Stimulated activated CD8-positive, alpha-beta memory T cell treated with anti-CD3 and anti-CD28 coated beads, Interleukin-7, amount 100 ng/mL, for 24 hours (primary cell): Measurements from ENCODE around the gene OR51V1.
"Not testable (repeated sequence)": the region's sequence is repeated elsewhere in the genome, so short reads cannot be mapped to it uniquely, and the experiment has no call there.

Experiments
- DNase-seq: peaks from one replicate; pipeline ENCODE4 v3.0.0-alpha.2; 2020; ENCODE audit warnings: low read depth

Gene OR51V1

DNA sequence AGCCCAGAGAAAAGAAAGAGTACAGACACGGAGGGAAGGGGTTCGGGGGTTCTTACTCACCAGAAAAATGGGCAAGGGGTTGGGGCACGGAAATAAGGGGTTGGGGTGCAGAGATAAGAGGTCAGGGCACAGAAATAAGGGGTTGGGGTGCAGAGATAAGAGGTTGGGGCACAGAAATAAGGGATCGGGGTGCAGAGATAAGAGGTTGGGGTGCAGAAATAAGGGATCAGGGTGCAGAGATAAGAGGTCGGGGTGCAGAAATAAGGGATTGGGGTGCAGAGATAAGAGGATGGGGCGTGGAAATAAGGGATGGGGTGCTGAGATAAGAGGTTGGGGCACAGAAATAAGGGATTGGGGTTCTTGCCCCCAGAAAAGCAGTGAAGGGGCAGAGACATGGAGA is 35.7 kb downstream of the OR51V1 start:
- DNase-seq: not testable (repeated sequence)

DNA sequence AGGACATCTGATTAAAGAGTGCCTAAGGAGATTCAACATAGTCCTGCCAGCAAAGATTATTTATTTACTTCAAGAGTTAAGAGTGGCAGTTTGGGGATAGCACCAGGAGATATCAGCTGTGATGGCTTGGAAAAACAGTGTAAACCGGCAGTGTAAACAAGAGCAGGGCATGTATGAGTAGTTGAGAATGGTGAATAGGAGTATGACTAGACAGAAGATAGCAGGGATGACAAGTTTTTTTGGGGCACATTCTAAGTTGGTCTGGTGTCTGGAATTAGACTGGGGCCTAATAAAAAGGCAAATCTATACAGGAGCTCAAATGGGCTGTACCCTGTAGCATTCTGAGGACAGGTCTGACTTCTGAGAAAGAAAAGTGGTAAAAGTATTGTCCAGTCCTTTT is 39.4 kb downstream of the OR51V1 start:
- not testable (repeated sequence) for DNase-seq

DNA sequence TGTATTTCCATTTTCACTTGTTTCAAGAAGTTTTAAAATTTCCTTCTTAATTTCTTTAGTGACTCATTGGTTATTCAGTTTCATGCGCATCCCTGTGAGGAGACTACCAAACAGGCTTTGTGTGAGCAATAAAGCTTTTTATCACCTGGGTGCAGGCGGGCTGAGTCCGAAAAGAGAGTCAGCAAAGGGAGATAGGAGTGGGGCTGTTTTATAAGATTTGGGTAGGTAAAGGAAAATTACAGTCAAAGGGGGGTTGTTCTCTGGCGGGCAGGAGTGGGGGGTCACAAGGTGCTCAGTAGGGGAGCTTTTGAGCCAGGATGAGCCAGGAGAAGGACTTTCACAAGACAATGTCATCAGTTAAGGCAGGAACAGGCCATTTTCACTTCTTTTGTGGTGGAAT is 40.3 kb downstream of the OR51V1 start:
- DNase-seq: not testable (repeated sequence)

DNA sequence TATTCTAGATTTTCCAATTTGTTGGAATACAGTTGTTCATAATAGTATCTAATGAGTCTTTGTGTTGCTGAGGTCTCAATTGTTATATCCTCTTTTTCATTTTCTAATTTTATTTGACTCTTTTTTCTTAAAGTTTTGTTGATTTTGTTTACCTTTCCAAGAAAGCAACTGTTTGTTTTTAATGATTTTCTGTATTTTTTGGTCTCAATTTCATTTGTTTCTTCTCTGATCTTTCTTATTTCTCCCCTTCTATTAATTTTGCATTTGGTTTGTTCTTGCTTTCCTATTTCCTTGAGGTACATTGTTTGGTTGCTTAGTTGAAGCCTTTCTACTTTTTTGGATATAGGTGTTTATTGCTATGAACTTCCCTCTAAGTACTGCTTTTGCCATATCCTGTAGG is 40.7 kb downstream of the OR51V1 start:
- no peak for DNase-seq

DNA sequence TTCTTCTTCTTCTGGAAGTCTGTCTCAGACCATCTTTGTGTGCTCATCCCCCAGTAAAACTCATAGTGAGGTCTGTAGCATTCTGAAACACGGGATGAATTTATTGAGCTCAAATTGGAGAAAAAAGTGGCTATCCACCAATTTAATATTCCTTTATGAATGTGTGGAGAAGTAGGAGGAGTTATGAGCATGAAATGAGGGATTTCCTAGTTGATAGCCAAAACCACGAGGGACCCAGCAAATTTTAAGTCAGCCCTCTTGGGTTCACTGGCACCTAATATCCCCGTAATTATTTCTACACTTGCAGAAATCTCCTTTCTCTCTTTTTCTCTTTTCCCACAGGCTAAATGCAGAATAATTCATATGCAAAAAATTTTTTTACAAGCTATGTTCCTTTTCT is 45.8 kb downstream of the OR51V1 start, which contains the start of gene OR52A1:
Gene OR52A1, minus strand, starts transcription at position 101 of the 400 bp plus-strand sequence. CDS start 2,388 bp downstream, outside the sequence.
- no peak for DNase-seq

DNA sequence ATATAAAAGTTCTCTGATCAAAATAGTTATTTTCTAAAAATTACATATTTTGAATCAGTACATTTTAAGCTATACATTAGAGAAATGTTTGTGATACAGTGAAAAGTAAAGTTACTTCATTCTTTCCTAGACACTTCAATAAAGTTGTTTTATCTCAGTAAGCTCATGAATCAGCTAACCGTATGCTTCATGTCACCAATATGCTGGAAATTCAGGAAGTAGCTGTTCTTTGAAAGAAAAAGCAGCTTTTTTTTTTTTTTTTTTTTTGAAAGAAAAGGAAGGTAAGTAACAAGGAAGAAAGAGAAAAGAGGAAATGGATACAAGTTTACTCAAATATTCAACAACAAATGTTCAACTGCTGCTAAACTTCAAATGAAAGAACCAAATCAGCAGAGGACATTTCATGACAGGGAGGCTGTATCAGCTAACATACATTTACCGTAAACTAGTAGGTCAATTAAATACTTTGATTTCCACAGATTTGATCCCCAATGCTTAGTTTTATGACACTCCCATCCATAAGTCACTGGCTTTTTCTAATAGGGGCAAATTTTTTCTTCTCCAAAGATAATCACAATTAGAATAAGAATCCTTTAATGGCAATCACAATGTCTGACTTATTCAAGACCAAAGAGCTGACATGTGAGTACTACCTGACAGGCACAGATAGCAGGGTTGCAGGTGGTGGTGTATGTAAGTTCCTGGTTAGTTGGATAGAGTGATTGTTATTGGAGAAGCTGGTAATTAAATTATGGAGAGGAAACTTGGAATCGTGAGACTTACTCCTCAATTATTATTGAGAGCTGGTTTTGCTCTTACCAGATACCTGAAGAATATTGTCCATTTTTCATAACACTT is 46.7 kb downstream of the OR51V1 start:
- no peak for DNase-seq

DNA sequence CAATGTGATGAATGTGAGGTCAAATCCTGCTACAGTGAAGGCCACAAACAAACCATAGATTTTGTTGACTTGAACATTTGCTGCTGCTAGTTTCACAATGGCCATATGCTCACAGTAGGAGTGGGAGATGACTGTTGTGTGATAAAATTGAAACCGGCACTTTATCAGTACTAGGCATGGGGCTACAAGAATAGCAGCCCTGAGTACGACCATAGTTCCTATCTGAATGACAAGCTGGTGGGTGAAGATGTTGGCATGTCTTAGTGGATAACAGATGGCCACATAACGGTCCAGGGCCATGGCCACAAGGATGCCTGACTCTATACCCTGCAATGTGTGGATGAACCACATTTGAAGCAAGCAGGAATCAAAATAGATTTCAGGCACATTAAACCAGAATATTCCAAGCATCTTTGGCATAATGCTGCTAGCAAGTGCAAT is 48.7 kb downstream of the OR51V1 start:
- no peak for DNase-seq
